CD14-positive monocyte (primary cell): ENCODE results near the gene SAMD11. TPM values are rescaled to one million over a fixed set of nuclear protein-coding genes. Genes with fewer than 3 reads are reported as not detected.

Source experiments
- DNase-seq, 3 donors: peaks; one replicate each; pipeline ENCODE4 v3.0.0-alpha.2; 2011 to 2022
- H2AFZ ChIP-seq: 2 replicates; pipeline ENCODE4 v1.6.0; 2012; ENCODE audit warnings: mild to moderate bottlenecking, low read depth, low read length, inconsistent platforms; ENCODE audit not compliant: insufficient read depth, poor library complexity, severe bottlenecking
- H3K27ac ChIP-seq, 2 donors: 1 replicate in 1 of 2; 2 replicates in 1 of 2; pipeline ENCODE4 v1.5.1; 2012 to 2013; ENCODE audit warnings: low read length in 2 of 2, control low read depth in 1 of 2, inconsistent platforms in 1 of 2, low read depth in 1 of 2, mild to moderate bottlenecking in 1 of 2
- H3K27me3 ChIP-seq, 2 donors: one replicate each; pipeline versions ENCODE4 v1.6.0 to v1.6.1; 2011 to 2013; ENCODE audit warnings: low read length in 2 of 2; ENCODE audit not compliant: control insufficient read depth in 2 of 2, insufficient read depth in 2 of 2
- H3K36me3 ChIP-seq, 2 donors: replicated peaks in 1 of 2; 1 replicate in 1 of 2; 2 replicates in 1 of 2; pipeline versions ENCODE4 v1.5.1 to v1.6.1; 2012 to 2013; ENCODE audit warnings: low read length in 2 of 2, control low read depth in 1 of 2, inconsistent platforms in 1 of 2, mild to moderate bottlenecking in 1 of 2; ENCODE audit not compliant: insufficient read depth in 2 of 2, control insufficient read depth in 1 of 2
- H3K4me1 ChIP-seq, 2 donors: 1 replicate in 1 of 2; 2 replicates in 1 of 2; pipeline versions ENCODE4 v1.5.1 to v1.6.1; 2012 to 2013; ENCODE audit warnings: low read length in 2 of 2, control low read depth in 1 of 2, inconsistent platforms in 1 of 2, mild to moderate bottlenecking in 1 of 2, moderate library complexity in 1 of 2; ENCODE audit not compliant: insufficient read depth in 2 of 2, control insufficient read depth in 1 of 2
- H3K4me2 ChIP-seq: replicated peaks from 2 replicates; pipeline ENCODE3; 2012; ENCODE audit warnings: low read length, moderate library complexity, mild to moderate bottlenecking; ENCODE audit not compliant: poor library complexity, severe bottlenecking; ENCODE audit errors: extremely low read depth
- H3K4me3 ChIP-seq, 3 experiments: fragments of 200-600 bp in 1 of 3; sonication (generic) in 1 of 3; replicated peaks in 1 of 3; 1 replicate in 2 of 3; 2 replicates in 1 of 3; pipeline ENCODE4 v1.5.1; 2011 to 2013; ENCODE audit warnings: low read length in 3 of 3, mild to moderate bottlenecking in 3 of 3, control low read depth in 2 of 3, low read depth in 2 of 3, inconsistent platforms in 1 of 3, moderate library complexity in 1 of 3
- H3K79me2 ChIP-seq: 2 replicates; pipeline ENCODE4 v1.6.0; 2012; ENCODE audit warnings: mild to moderate bottlenecking, control low read depth, inconsistent platforms, low read length, moderate library complexity; ENCODE audit not compliant: insufficient read depth
- H3K9ac ChIP-seq: 2 replicates; pipeline ENCODE4 v1.6.0; 2017; ENCODE audit warnings: low read length, mild to moderate bottlenecking; ENCODE audit not compliant: insufficient read depth, poor library complexity, severe bottlenecking
- H3K9me3 ChIP-seq, 2 donors: replicated peaks in 1 of 2; 1 replicate in 1 of 2; 2 replicates in 1 of 2; pipeline versions ENCODE4 v1.5.1 to v1.6.1; 2012 to 2013; ENCODE audit warnings: low read length in 2 of 2, control low read depth in 1 of 2; ENCODE audit not compliant: control insufficient read depth in 1 of 2, insufficient read depth in 1 of 2
- H4K20me1 ChIP-seq: 2 replicates; pipeline ENCODE4 v1.6.0; 2012; ENCODE audit warnings: mild to moderate bottlenecking, low read length, control low read depth, moderate library complexity; ENCODE audit not compliant: insufficient read depth
- H3K27ac Mint-ChIP-seq, 7 donors: one replicate each; pipeline ENCODE4 v1.8.0; 2020; ENCODE audit warnings: mild to moderate bottlenecking in 7 of 7, mixed read lengths in 7 of 7, moderate library complexity in 6 of 7, inconsistent platforms in 2 of 7
- H3K27me3 Mint-ChIP-seq, 3 donors: one replicate each; pipeline ENCODE4 v1.8.0; 2021 to 2022; ENCODE audit warnings: low read depth in 3 of 3, mild to moderate bottlenecking in 3 of 3, mixed read lengths in 3 of 3, moderate library complexity in 3 of 3, inconsistent platforms in 1 of 3
- H3K36me3 Mint-ChIP-seq, 2 donors: one replicate each; pipeline ENCODE4 v1.8.0; 2020; ENCODE audit warnings: mixed read lengths in 2 of 2, inconsistent platforms in 1 of 2, mild to moderate bottlenecking in 1 of 2
- H3K4me1 Mint-ChIP-seq: one replicate; pipeline ENCODE4 v1.8.0; 2020; ENCODE audit warnings: mild to moderate bottlenecking, mixed read lengths
- H3K4me3 Mint-ChIP-seq, 2 donors: one replicate each; pipeline ENCODE4 v1.8.0; 2020; ENCODE audit warnings: mild to moderate bottlenecking in 2 of 2, mixed read lengths in 2 of 2, moderate library complexity in 1 of 2
- H3K9me3 Mint-ChIP-seq, 7 donors: one replicate each; pipeline ENCODE4 v1.8.0; 2020 to 2022; ENCODE audit warnings: mixed read lengths in 7 of 7, mild to moderate bottlenecking in 6 of 7, moderate library complexity in 6 of 7, inconsistent platforms in 2 of 7
- WGBS: methylation state at CpG from one replicate; pipeline ENCODE4 v1.1.5; 2013; ENCODE audit warnings: missing lambda C conversion rate; ENCODE audit not compliant: insufficient coverage; 5-methylcytosine and 5-hydroxymethylcytosine counted together
- intact Hi-C, 2 donors: fragments of 100-400 bp; cut with micrococcal nuclease; formaldehyde crosslinking; loops; one replicate each; pipeline versions ENCODE4 v1.15.0 to v1.15.1; 2023
- polyA plus RNA-seq, 3 donors: library from polyadenylated mRNA; depleted of rRNA in 1 of 3; unstranded in 2 of 3; stranded (reverse) in 1 of 3; fragments of 300-500 nt in 2 of 3; fragments of >200 nt in 1 of 3; fragmentation: Illumina TruSeq in 2 of 3; gene quantifications; 1 replicate in 2 of 3; 2 replicates in 1 of 3; pipeline ENCODE4 v1.2.3, GENCODE V29; 2012 to 2021
- TF ChIP-seq, protein P1 (sequence below): fragments of 200-600 bp; IDR thresholded peaks from one replicate; pipeline ENCODE4 v1.8.0; 2022; ENCODE audit warnings: antibody characterized with exemption, mild to moderate bottlenecking

SAMD11 gene
- polyA plus RNA-seq, 3 donors: not detected

DNA sequence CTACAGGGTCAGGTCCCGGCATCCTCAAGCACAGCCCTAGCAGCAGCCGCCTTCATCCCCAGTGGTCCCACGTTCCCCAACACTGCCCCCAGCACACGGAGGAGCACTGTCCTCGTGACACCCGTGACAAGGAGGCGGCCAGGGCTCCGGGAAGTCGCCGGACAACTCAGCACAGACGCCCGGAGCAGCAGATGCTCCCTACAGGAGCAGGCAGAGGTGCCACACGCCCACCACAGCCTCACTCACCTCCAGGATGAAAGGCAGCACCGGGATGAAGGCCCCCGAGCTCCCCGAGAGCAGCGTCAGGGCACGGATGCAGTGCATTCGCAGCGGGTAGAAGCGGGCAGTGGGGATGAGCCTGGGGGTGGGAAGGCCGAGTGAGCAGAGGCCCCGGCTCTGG is 27.2 kb downstream of the SAMD11 start:
- peaks cover 96 to 100% of the 10 kb centered on the region in 2 donors for H3K36me3 ChIP-seq
- TF ChIP-seq, protein P1, sequence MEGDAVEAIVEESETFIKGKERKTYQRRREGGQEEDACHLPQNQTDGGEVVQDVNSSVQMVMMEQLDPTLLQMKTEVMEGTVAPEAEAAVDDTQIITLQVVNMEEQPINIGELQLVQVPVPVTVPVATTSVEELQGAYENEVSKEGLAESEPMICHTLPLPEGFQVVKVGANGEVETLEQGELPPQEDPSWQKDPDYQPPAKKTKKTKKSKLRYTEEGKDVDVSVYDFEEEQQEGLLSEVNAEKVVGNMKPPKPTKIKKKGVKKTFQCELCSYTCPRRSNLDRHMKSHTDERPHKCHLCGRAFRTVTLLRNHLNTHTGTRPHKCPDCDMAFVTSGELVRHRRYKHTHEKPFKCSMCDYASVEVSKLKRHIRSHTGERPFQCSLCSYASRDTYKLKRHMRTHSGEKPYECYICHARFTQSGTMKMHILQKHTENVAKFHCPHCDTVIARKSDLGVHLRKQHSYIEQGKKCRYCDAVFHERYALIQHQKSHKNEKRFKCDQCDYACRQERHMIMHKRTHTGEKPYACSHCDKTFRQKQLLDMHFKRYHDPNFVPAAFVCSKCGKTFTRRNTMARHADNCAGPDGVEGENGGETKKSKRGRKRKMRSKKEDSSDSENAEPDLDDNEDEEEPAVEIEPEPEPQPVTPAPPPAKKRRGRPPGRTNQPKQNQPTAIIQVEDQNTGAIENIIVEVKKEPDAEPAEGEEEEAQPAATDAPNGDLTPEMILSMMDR: no peak
- H4K20me1 ChIP-seq: peaks cover 42% of the 10 kb centered on the region
- no peak overlapping the region for H3K9ac ChIP-seq
- no peak overlapping the region for H3K4me3 ChIP-seq
- Mint-ChIP-seq H3K27me3 (peaks cover 0 to 6% (median 0%) of the 10 kb centered on the region in 3 donors), H3K9me3 (no peaks in the 10 kb centered on the region), H3K4me3 (no peak overlapping the region), H3K36me3 (peaks cover 85 to 99% of the 10 kb centered on the region in 2 donors), H3K4me1 (peaks cover 10% of the 10 kb centered on the region), H3K27ac (peak overlapping the region in 1 of 7 donors; percentile 35)
- no peak for DNase-seq
- no peaks in the 10 kb centered on the region for H3K79me2 ChIP-seq
- 94% methylated on average over 12 of the region's 23 CpGs for WGBS
- no peaks in the 10 kb centered on the region for H3K27me3 ChIP-seq
- H3K9me3 ChIP-seq: no peaks in the 10 kb centered on the region
- H3K4me2 ChIP-seq: no peak overlapping the region
- H2AFZ ChIP-seq: no peak overlapping the region
- intact Hi-C loops: no loop called here
- H3K4me1 ChIP-seq: peaks cover 0 to 12% of the 10 kb centered on the region in 2 donors
- H3K27ac ChIP-seq: no peak overlapping the region

DNA sequence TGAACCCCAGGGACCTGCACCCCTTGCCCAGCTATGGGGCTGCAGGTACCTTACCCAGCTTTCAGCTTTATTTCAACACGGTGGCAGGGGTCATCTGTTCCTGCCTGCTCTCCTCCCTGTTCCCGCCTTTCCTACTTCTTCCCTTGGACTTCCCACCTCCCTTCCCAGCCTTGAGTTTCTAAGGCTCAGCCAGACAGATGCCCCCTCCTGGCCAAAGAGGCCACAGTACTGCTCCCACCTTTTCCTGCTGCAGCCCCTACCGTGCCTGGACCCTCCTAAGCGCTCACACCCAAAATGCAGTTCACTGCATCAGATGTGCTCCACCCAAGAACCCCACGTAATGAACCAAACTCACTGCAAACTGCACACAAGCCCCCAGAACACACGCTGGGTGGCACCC is 27.6 kb downstream of the SAMD11 start:
- Mint-ChIP-seq H3K4me1 (peaks cover 15% of the 10 kb centered on the region), H3K9me3 (no peaks in the 10 kb centered on the region), H3K36me3 (peaks cover 86 to 99% of the 10 kb centered on the region in 2 donors), H3K4me3 (no peak overlapping the region), H3K27me3 (peaks cover 0 to 6% (median 0%) of the 10 kb centered on the region in 3 donors), H3K27ac (peak overlapping the region in 1 of 7 donors; percentile 19)
- Histone ChIP-seq H3K27ac (no peak overlapping the region), H3K9ac (no peak overlapping the region), H3K36me3 (peaks cover 96 to 100% of the 10 kb centered on the region in 2 donors), H3K4me3 (no peak overlapping the region), H3K27me3 (no peaks in the 10 kb centered on the region), H3K9me3 (no peaks in the 10 kb centered on the region), H4K20me1 (peaks cover 41% of the 10 kb centered on the region), H3K4me1 (peaks cover 0 to 17% of the 10 kb centered on the region in 2 donors), H3K4me2 (no peak overlapping the region), H2AFZ (no peak overlapping the region), H3K79me2 (no peaks in the 10 kb centered on the region)
- WGBS: 87% methylated on average over 6 of the region's 6 CpGs
- TF ChIP-seq, protein P1: no peak
- DNase-seq: no peak
- intact Hi-C loops: no loop called here
